DOHH2 (cell line): ENCODE data around the gene TMEM63B.
"Not testable (repeated sequence)": the region's sequence is repeated elsewhere in the genome, so short reads cannot be mapped to it uniquely, and the experiment has no call there.

Experiments used
- H3F3A ChIP-seq: fragments of 200-600 bp; sonication (generic), shearing (Covaris generic); 2 replicates; pipeline ENCODE4 v1.6.0; 2016; ENCODE audit warnings: antibody characterized with exemption, mild to moderate bottlenecking; ENCODE audit not compliant: control insufficient read depth, insufficient read depth
- H3K27ac ChIP-seq: fragments of 200-600 bp; sonication (generic); 2 replicates; pipeline ENCODE4 v1.5.1; 2014; ENCODE audit warnings: low read depth, mild to moderate bottlenecking, low read length, moderate library complexity
- H3K27me3 ChIP-seq: fragments of 200-600 bp; sonication (generic); 2 replicates; pipeline ENCODE4 v1.6.1; 2014; ENCODE audit warnings: mild to moderate bottlenecking, low read length, mixed read lengths; ENCODE audit not compliant: control insufficient read depth
- H3K36me3 ChIP-seq: fragments of 200-600 bp; sonication (generic); 2 replicates; pipeline ENCODE4 v1.6.1; 2014; ENCODE audit warnings: mild to moderate bottlenecking, low read length, moderate library complexity, mixed read lengths; ENCODE audit not compliant: control insufficient read depth
- H3K4me1 ChIP-seq: fragments of 200-600 bp; sonication (generic); 2 replicates; pipeline ENCODE4 v1.6.1; 2014; ENCODE audit warnings: mild to moderate bottlenecking, low read length, mixed read lengths; ENCODE audit not compliant: control insufficient read depth
- H3K4me2 ChIP-seq: fragments of 200-600 bp; sonication (generic); 2 replicates; pipeline ENCODE4 v1.6.0; 2014; ENCODE audit warnings: mild to moderate bottlenecking, low read length, moderate library complexity
- H3K4me3 ChIP-seq: fragments of 200-600 bp; sonication (generic); 2 replicates; pipeline ENCODE4 v1.5.1; 2014; ENCODE audit warnings: mild to moderate bottlenecking, low read length, mixed read lengths
- H3K79me2 ChIP-seq: fragments of 200-600 bp; sonication (generic); 2 replicates; pipeline ENCODE4 v1.6.1; 2014; ENCODE audit warnings: mild to moderate bottlenecking, low read length, mixed read lengths; ENCODE audit not compliant: control insufficient read depth
- H3K9me2 ChIP-seq: fragments of 200-600 bp; sonication (generic); replicated peaks from 2 replicates; pipeline ENCODE4 v1.6.1; 2014; ENCODE audit warnings: mild to moderate bottlenecking, low read length, mixed read lengths; ENCODE audit not compliant: control insufficient read depth
- H3K9me3 ChIP-seq: fragments of 200-600 bp; sonication (generic); 2 replicates; pipeline ENCODE4 v1.6.1; 2014; ENCODE audit warnings: antibody characterized with exemption, low read length, mixed read lengths; ENCODE audit not compliant: control insufficient read depth, insufficient read depth
- H4K20me1 ChIP-seq: fragments of 200-600 bp; sonication (generic); 2 replicates; pipeline ENCODE4 v1.6.0; 2014; ENCODE audit warnings: low read depth, mild to moderate bottlenecking, antibody characterized with exemption, low read length, moderate library complexity; ENCODE audit not compliant: control insufficient read depth, insufficient read depth
- EZH2phosphoT487 ChIP-seq: fragments of 200-600 bp; sonication (generic); IDR thresholded peaks from 2 replicates; pipeline ENCODE4 v1.6.1; 2017; ENCODE audit warnings: borderline replicate concordance, mild to moderate bottlenecking, antibody characterized with exemption, low read length, moderate library complexity, mixed read lengths
- TF ChIP-seq, protein P1 (sequence below): fragments of 200-600 bp; sonication (generic); IDR thresholded peaks from one replicate; pipeline ENCODE4 v1.5.1; 2014; ENCODE audit warnings: antibody characterized with exemption, mild to moderate bottlenecking, low read depth, low read length; ENCODE audit not compliant: poor library complexity, severe bottlenecking

The TMEM63B gene

GRCh38 chr6:44093750-44094402, 33.5 kb upstream of the TMEM63B start:
- no peaks in the 10 kb centered on the region for H3K9me3 ChIP-seq

GRCh38 chr6:44094403-44095242, 32.7 kb upstream of the TMEM63B start:
- Histone ChIP-seq H3K4me2 (no peak overlapping the region), H4K20me1 (0 out of 2 replicates have a peak, but pooled peaks cover 1% of the 10 kb centered on the region), H3K4me3 (no peak overlapping the region), H3K9me2 (no peaks in the 10 kb centered on the region), H3K9me3 (no peaks in the 10 kb centered on the region), H3K36me3 (peaks cover 11% of the 10 kb centered on the region), H3F3A (no peaks in the 10 kb centered on the region), H3K27ac (no peak overlapping the region), H3K27me3 (no peaks in the 10 kb centered on the region), H3K79me2 (no peaks in the 10 kb centered on the region), H3K4me1 (peaks cover 9% of the 10 kb centered on the region)
- TF ChIP-seq, protein P1, sequence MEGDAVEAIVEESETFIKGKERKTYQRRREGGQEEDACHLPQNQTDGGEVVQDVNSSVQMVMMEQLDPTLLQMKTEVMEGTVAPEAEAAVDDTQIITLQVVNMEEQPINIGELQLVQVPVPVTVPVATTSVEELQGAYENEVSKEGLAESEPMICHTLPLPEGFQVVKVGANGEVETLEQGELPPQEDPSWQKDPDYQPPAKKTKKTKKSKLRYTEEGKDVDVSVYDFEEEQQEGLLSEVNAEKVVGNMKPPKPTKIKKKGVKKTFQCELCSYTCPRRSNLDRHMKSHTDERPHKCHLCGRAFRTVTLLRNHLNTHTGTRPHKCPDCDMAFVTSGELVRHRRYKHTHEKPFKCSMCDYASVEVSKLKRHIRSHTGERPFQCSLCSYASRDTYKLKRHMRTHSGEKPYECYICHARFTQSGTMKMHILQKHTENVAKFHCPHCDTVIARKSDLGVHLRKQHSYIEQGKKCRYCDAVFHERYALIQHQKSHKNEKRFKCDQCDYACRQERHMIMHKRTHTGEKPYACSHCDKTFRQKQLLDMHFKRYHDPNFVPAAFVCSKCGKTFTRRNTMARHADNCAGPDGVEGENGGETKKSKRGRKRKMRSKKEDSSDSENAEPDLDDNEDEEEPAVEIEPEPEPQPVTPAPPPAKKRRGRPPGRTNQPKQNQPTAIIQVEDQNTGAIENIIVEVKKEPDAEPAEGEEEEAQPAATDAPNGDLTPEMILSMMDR: no peak
- no peak for TF ChIP-seq EZH2phosphoT487

More at GRCh38 chr6:44093750-44094402, 33.5 kb upstream of the TMEM63B start:
- Histone ChIP-seq H4K20me1 (no peaks in the 10 kb centered on the region), H3K4me1 (peaks cover 9% of the 10 kb centered on the region), H3K36me3 (peaks cover 5% of the 10 kb centered on the region; the same call in 1 of the 2 replicates), H3K9me2 (no peaks in the 10 kb centered on the region), H3K27ac (no peak overlapping the region), H3K4me2 (no peak overlapping the region), H3K27me3 (no peaks in the 10 kb centered on the region), H3K79me2 (no peaks in the 10 kb centered on the region), H3F3A (no peaks in the 10 kb centered on the region), H3K4me3 (no peak overlapping the region)
- TF ChIP-seq, protein P1: no peak
- TF ChIP-seq EZH2phosphoT487: no peak

DNA sequence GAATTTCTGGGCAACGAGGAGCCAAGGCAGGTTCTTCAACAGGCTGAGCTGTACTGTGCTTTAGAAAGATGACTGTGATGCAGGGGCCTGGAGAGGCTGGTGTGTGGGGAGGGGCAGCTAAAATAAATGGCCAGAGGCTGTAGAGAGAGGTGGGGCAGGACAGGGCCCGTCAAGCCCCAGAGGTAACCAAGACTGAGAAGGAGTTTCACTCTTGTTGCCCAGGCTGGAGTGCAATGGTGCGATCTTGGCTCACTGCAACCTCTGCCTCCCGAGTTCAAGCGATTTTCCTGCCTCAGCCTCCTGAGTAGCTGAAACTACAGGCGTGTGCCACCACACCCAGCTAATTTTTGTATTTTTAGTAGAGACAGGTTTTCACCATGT, 32.1 kb upstream of the TMEM63B start:
- not testable (repeated sequence) for H3K9me3 ChIP-seq, H3K4me3 ChIP-seq, H4K20me1 ChIP-seq, H3K4me1 ChIP-seq, H3K4me2 ChIP-seq, H3K9me2 ChIP-seq, H3F3A ChIP-seq, H3K79me2 ChIP-seq, H3K27ac ChIP-seq, H3K27me3 ChIP-seq
- H3K36me3 ChIP-seq: peaks cover 12% of the 10 kb centered on the region

GRCh38 chr6:44096612-44097011, 30.7 kb upstream of the TMEM63B start:
- Histone ChIP-seq H3K27ac (no peak overlapping the region), H4K20me1 (0 out of 2 replicates have a peak, but pooled peaks cover 3% of the 10 kb centered on the region), H3K9me2 (no peaks in the 10 kb centered on the region), H3K9me3 (no peaks in the 10 kb centered on the region), H3F3A (no peaks in the 10 kb centered on the region), H3K4me2 (no peak overlapping the region), H3K4me1 (no peaks in the 10 kb centered on the region), H3K27me3 (no peaks in the 10 kb centered on the region), H3K4me3 (no peak overlapping the region), H3K79me2 (no peaks in the 10 kb centered on the region), H3K36me3 (peaks cover 16% of the 10 kb centered on the region)
- no peak for TF ChIP-seq EZH2phosphoT487
- TF ChIP-seq, protein P1: peak; percentile 87
